Measurements from ENCODE around the gene SLC14A1.

Gene SLC14A1

DNA sequence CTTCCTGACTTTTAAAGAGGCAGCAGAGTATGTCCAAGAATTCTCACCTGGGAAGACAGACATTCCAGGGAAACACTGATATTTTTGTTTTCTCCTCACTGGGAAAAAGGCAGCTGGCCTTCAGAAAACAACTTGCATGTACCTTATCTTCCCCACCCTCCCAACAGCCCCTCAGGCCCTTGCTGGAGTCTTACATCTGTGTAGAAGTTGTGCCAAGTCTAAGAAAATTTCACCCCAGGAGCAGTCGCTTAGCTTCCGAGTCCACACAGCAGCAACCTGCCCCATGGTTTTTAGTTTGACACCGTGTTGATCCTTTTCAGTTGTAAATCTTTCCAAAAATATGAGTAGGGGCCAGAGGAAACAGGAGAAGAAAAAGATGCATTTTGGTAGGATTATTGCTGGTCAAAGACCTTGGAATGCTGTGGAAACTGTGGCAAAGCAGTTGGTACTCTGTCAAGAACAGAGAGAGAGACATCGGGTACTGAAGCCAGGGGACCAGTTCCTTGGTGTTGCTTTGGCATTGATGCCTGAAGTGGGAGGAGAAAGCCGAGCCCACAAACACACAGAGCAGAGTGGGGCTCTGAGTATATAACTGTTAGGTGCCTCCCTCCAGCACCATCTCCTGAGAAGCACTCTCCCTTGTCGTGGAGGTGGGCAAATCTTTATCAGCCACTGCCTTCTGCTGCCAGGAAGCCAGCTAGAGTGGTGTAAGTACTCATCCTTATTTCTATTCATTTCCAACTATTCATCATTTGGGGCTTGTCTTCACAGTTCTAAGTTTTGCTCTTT, at the start of gene SLC14A1:
Gene SLC14A1, plus strand, starts transcription at position 615 of the 789 bp plus-strand sequence. CDS start 6,140 bp downstream, outside the sequence.
- H3K9me2 ChIP-seq (replicated peaks; ENCODE audit: insufficient read depth, low read length), result no peaks in the 10 kb centered on the region
- H3K4me3 ChIP-seq (ENCODE audit: low read length), result no peak within 1 kb of the TSS
- no peaks in the 10 kb centered on the region for H3K9me3 ChIP-seq (replicated peaks; ENCODE audit: insufficient read depth, low read length)
- no peaks in the 10 kb centered on the region for H4K20me1 ChIP-seq (ENCODE audit: insufficient read depth, low read length)
- H3K4me2 ChIP-seq (ENCODE audit: low read depth, low read length), result no peak within 1 kb of the TSS
- no peaks in the 10 kb centered on the region for H3K4me1 ChIP-seq (ENCODE audit: low read length)
- no peak for DNase-seq
- H3K9ac ChIP-seq (ENCODE audit: low read length), result no peak within 1 kb of the TSS
- no peak within 1 kb of the TSS for H2AFZ ChIP-seq (ENCODE audit: low read length)
- no peaks in the 10 kb centered on the region for H3K36me3 ChIP-seq (replicated peaks; ENCODE audit: insufficient read depth, low read length)
- no peak within 1 kb of the TSS for H3K27ac ChIP-seq (ENCODE audit: low read length)
- no peak for TF ChIP-seq EZH2phosphoT487 (IDR thresholded peaks at IDR 0.05; ENCODE audit: low read length)
- TF ChIP-seq, protein P1, sequence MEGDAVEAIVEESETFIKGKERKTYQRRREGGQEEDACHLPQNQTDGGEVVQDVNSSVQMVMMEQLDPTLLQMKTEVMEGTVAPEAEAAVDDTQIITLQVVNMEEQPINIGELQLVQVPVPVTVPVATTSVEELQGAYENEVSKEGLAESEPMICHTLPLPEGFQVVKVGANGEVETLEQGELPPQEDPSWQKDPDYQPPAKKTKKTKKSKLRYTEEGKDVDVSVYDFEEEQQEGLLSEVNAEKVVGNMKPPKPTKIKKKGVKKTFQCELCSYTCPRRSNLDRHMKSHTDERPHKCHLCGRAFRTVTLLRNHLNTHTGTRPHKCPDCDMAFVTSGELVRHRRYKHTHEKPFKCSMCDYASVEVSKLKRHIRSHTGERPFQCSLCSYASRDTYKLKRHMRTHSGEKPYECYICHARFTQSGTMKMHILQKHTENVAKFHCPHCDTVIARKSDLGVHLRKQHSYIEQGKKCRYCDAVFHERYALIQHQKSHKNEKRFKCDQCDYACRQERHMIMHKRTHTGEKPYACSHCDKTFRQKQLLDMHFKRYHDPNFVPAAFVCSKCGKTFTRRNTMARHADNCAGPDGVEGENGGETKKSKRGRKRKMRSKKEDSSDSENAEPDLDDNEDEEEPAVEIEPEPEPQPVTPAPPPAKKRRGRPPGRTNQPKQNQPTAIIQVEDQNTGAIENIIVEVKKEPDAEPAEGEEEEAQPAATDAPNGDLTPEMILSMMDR (IDR thresholded peaks at IDR 0.05; ENCODE audit: low read length), result no peak
- no peak for TF ChIP-seq EZH2 (optimal IDR thresholded peaks at IDR 0.05; ENCODE audit: low read depth, low read length)
- H3K27me3 ChIP-seq (replicated peaks; ENCODE audit: insufficient read depth, low read length), result no peaks in the 10 kb centered on the region
- H3F3A ChIP-seq (ENCODE audit: insufficient read depth, low read length), result no peaks in the 10 kb centered on the region
- H3K79me2 ChIP-seq (ENCODE audit: low read length), result no peaks in the 10 kb centered on the region

DNA sequence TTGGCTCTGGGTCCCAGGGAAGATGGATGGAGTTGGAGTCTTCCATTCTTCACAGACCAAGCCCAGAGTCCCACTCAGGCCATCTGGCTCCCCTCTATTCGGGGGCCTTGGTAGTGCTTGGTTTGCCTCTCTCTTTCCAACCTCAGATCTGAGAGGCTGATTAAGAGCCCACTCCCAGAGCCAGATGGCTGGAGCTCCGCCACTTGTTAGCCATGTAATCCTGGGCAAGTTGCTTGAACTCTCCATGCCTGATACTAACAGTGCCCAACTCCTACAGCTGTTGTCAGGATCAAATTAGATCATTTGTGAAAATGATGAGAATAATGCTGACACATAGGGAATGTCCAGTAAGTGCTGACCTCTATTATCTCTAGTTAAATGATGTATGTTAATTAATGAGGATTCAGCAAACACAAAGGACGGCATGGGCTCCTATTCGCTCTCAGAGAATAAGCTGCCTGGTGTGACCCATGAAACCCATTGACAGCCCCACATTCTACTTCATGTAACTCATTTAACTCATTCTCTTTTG, 46.6 kb upstream of the SLC14A1 start:
- Histone ChIP-seq H3K4me1 (ENCODE audit: low read length) (no peaks in the 10 kb centered on the region), H4K20me1 (ENCODE audit: insufficient read depth, low read length) (no peaks in the 10 kb centered on the region), H3K4me2 (ENCODE audit: low read depth, low read length) (no peak overlapping the region), H3K9me2 (replicated peaks; ENCODE audit: insufficient read depth, low read length) (no peaks in the 10 kb centered on the region), H3K4me3 (ENCODE audit: low read length) (no peak overlapping the region), H3K9me3 (replicated peaks; ENCODE audit: insufficient read depth, low read length) (no peaks in the 10 kb centered on the region), H3K79me2 (ENCODE audit: low read length) (no peaks in the 10 kb centered on the region), H3K27ac (ENCODE audit: low read length) (no peak overlapping the region), H2AFZ (ENCODE audit: low read length) (no peak overlapping the region), H3K36me3 (replicated peaks; ENCODE audit: insufficient read depth, low read length) (no peaks in the 10 kb centered on the region), H3K9ac (ENCODE audit: low read length) (no peak overlapping the region), H3F3A (ENCODE audit: insufficient read depth, low read length) (no peaks in the 10 kb centered on the region), H3K27me3 (replicated peaks; ENCODE audit: insufficient read depth, low read length) (no peaks in the 10 kb centered on the region)
- TF ChIP-seq, protein P1 (IDR thresholded peaks at IDR 0.05; ENCODE audit: low read length), result no peak
- TF ChIP-seq EZH2phosphoT487 (IDR thresholded peaks at IDR 0.05; ENCODE audit: low read length) (no peak), EZH2 (optimal IDR thresholded peaks at IDR 0.05; ENCODE audit: low read depth, low read length) (no peak)
- DNase-seq, result no peak

DNA sequence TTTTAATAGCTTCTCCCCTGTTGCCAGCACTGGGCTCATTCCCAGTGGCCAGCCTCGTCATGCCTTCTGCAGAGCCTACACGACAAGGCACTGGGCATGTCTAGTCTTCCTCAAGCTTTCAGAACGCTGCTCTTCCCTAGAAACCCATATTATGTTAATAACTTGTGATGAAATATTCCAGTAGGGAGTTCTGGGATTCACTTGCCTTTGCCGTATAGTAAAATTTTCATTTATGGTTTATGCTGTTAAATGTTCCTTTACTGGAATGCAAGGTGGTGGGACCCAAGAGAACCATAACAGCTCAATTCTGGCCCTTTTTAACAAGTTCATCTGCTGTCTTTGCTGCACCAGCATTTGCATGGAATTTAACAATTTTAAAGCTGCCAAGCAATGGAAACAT, 45.5 kb upstream of the SLC14A1 start:
- TF ChIP-seq, protein P1 (IDR thresholded peaks at IDR 0.05; ENCODE audit: low read length), result no peak
- TF ChIP-seq EZH2phosphoT487 (IDR thresholded peaks at IDR 0.05; ENCODE audit: low read length) (no peak), EZH2 (optimal IDR thresholded peaks at IDR 0.05; ENCODE audit: low read depth, low read length) (no peak)
- Histone ChIP-seq H3K9me3 (replicated peaks; ENCODE audit: insufficient read depth, low read length) (no peaks in the 10 kb centered on the region), H3K4me1 (ENCODE audit: low read length) (no peaks in the 10 kb centered on the region), H3K4me3 (ENCODE audit: low read length) (no peak overlapping the region), H3F3A (ENCODE audit: insufficient read depth, low read length) (no peaks in the 10 kb centered on the region), H3K9me2 (replicated peaks; ENCODE audit: insufficient read depth, low read length) (no peaks in the 10 kb centered on the region), H3K36me3 (replicated peaks; ENCODE audit: insufficient read depth, low read length) (no peaks in the 10 kb centered on the region), H3K4me2 (ENCODE audit: low read depth, low read length) (no peak overlapping the region), H2AFZ (ENCODE audit: low read length) (no peak overlapping the region), H3K9ac (ENCODE audit: low read length) (no peak overlapping the region), H3K79me2 (ENCODE audit: low read length) (no peaks in the 10 kb centered on the region), H3K27ac (ENCODE audit: low read length) (no peak overlapping the region), H3K27me3 (replicated peaks; ENCODE audit: insufficient read depth, low read length) (no peaks in the 10 kb centered on the region), H4K20me1 (ENCODE audit: insufficient read depth, low read length) (no peaks in the 10 kb centered on the region)
- DNase-seq, result no peak
